ENCODE measurements around the gene GRIK3.

- TF ChIP-seq POLR2A (IDR thresholded peaks at IDR 0.05; ENCODE audit: low read length) (no peak), GATA1 (IDR thresholded peaks at IDR 0.05; ENCODE audit: low read depth, low read length) (no peak)
Measured at GRCh38 chr1:37078866-37079265, 44.6 kb upstream of the GRIK3 start.
